ENCODE data around the gene DOK1.

The DOK1 gene

DNA sequence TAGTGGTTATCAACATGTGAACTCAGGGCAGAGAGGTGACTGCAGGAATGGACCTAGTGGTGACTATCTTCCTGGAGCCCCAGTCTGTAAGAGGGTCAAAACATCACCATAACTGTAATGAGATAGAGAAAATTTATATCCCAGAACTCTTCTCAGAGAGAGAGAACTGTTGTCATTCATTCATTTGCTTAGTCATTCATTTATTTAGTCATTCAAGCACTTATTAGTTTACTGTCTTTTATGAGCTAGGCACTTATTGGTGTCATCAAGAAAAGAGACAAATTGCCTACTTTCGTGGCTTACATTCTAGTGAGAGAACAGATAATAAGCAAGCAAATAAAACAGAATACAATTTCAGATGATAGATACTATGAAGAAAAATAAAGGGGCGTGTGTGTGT is 34.1 kb downstream of the DOK1 start:
- no peaks in the 10 kb centered on the region for H3K9me2 ChIP-seq (ENCODE audit: low read depth, low read length)
- TF ChIP-seq, protein P1, sequence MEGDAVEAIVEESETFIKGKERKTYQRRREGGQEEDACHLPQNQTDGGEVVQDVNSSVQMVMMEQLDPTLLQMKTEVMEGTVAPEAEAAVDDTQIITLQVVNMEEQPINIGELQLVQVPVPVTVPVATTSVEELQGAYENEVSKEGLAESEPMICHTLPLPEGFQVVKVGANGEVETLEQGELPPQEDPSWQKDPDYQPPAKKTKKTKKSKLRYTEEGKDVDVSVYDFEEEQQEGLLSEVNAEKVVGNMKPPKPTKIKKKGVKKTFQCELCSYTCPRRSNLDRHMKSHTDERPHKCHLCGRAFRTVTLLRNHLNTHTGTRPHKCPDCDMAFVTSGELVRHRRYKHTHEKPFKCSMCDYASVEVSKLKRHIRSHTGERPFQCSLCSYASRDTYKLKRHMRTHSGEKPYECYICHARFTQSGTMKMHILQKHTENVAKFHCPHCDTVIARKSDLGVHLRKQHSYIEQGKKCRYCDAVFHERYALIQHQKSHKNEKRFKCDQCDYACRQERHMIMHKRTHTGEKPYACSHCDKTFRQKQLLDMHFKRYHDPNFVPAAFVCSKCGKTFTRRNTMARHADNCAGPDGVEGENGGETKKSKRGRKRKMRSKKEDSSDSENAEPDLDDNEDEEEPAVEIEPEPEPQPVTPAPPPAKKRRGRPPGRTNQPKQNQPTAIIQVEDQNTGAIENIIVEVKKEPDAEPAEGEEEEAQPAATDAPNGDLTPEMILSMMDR (IDR thresholded peaks at IDR 0.05; ENCODE audit: low read length) = no peak
- TF ChIP-seq EZH2 (IDR thresholded peaks at IDR 0.05; ENCODE audit: borderline replicate concordance, low read length) = no peak
- no peaks in the 10 kb centered on the region for H3K36me3 ChIP-seq (ENCODE audit: insufficient read depth, low read length)
- H3F3A ChIP-seq (ENCODE audit: insufficient read depth, low read length) = no peaks in the 10 kb centered on the region
- no peak overlapping the region for H2AFZ ChIP-seq (ENCODE audit: low read length)
- peaks cover 8% of the 10 kb centered on the region for H3K4me1 ChIP-seq (ENCODE audit: insufficient read depth, low read length, severe bottlenecking)
- H3K4me2 ChIP-seq (ENCODE audit: low read length) = no peak overlapping the region
- H3K9me3 ChIP-seq (ENCODE audit: low read length) = no peaks in the 10 kb centered on the region
- no peak overlapping the region for H3K4me3 ChIP-seq (ENCODE audit: low read depth, low read length, poor library complexity, severe bottlenecking)
- no peaks in the 10 kb centered on the region for H3K79me2 ChIP-seq (ENCODE audit: insufficient read depth, low read length)
- H3K27me3 ChIP-seq (ENCODE audit: insufficient read depth, low read length) = no peaks in the 10 kb centered on the region
- no peak overlapping the region for H3K9ac ChIP-seq (ENCODE audit: low read length)
- no peak overlapping the region for H3K27ac ChIP-seq (ENCODE audit: low read depth, low read length, poor library complexity, severe bottlenecking)
- H4K20me1 ChIP-seq (ENCODE audit: insufficient read depth, low read length) = no peaks in the 10 kb centered on the region

DNA sequence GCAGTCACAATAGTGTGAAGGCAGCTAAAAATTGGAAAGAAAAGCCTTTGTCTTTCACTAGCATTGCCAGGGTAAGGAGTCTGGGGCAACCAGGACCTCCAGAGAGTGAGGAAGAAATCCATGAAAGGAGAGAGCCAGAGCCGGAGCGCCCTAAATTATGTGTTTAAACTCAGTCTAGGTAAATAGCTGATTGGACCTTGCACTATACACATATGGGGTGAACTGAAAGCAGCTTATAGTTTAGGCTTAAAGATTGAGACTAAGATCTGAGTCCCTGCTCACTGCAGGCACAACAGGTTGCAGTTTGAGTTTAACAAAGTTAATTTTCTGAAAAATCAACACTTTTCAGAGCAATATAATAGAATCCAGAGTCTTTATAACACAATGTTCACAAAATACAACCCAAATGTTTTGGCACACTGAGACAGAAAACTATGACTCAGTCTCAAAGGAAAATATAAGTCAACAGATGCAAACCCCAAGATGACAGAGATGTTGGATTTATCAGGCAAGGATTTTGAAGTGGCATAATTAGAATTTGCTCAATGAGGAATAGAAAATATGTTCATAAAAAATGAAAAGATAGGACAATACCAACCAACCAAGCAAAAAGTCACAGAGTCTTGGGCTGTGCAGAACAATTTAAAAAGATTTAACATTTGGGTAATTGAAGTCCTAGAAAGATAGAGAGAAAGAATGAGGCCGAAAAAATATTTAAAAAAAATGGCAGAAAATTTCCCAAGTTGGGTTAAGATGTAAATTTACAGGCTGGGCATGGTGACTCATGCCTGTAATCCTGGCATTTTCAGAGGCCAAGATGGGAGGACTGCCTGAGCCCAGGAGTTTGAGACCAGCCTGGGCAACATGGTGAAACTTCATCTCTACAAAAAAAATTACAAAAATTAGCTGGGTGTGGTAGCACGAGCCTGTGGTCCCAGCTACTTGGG is 39.6 kb downstream of the DOK1 start:
- Histone ChIP-seq H3K27ac (ENCODE audit: low read depth, low read length, poor library complexity, severe bottlenecking) (no peak overlapping the region), H3K9me3 (ENCODE audit: low read length) (no peaks in the 10 kb centered on the region), H4K20me1 (ENCODE audit: insufficient read depth, low read length) (no peaks in the 10 kb centered on the region), H3K27me3 (ENCODE audit: insufficient read depth, low read length) (no peaks in the 10 kb centered on the region; the same call in 1 of the 2 replicates), H3K4me2 (ENCODE audit: low read length) (no peak overlapping the region), H3K9ac (ENCODE audit: low read length) (no peak overlapping the region), H2AFZ (ENCODE audit: low read length) (no peak overlapping the region), H3F3A (ENCODE audit: insufficient read depth, low read length) (no peaks in the 10 kb centered on the region), H3K36me3 (ENCODE audit: insufficient read depth, low read length) (no peaks in the 10 kb centered on the region), H3K9me2 (ENCODE audit: low read depth, low read length) (no peaks in the 10 kb centered on the region), H3K4me1 (ENCODE audit: insufficient read depth, low read length, severe bottlenecking) (no peaks in the 10 kb centered on the region), H3K4me3 (ENCODE audit: low read depth, low read length, poor library complexity, severe bottlenecking) (no peak overlapping the region), H3K79me2 (ENCODE audit: insufficient read depth, low read length) (no peaks in the 10 kb centered on the region)
- TF ChIP-seq, protein P1 (IDR thresholded peaks at IDR 0.05; ENCODE audit: low read length) = no peak
- TF ChIP-seq EZH2 (IDR thresholded peaks at IDR 0.05; ENCODE audit: borderline replicate concordance, low read length) = no peak

DNA sequence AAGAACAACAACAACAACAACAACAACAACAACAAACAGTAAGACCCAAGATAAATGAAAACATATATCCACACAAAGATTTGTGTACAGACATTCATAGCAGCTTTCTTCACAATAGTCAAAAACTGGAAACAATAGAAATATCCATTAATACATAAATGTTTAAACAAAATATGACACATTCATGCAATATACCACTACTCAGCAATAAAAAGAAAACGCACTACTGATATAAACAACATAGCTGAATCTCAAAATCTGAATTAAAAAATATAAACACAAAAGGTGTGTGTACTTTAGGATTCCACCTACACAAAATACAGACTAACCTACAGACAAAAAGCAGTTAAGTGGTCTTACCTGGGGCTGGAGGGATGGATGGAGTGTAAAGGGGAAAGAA is 42.1 kb downstream of the DOK1 start:
- Histone ChIP-seq H3K79me2 (ENCODE audit: insufficient read depth, low read length) (no peaks in the 10 kb centered on the region), H4K20me1 (ENCODE audit: insufficient read depth, low read length) (no peaks in the 10 kb centered on the region), H3K27ac (ENCODE audit: low read depth, low read length, poor library complexity, severe bottlenecking) (no peak overlapping the region), H3K9me2 (ENCODE audit: low read depth, low read length) (no peaks in the 10 kb centered on the region), H3K4me1 (ENCODE audit: insufficient read depth, low read length, severe bottlenecking) (no peaks in the 10 kb centered on the region), H3K4me3 (ENCODE audit: low read depth, low read length, poor library complexity, severe bottlenecking) (no peak overlapping the region), H2AFZ (ENCODE audit: low read length) (no peak overlapping the region), H3K36me3 (ENCODE audit: insufficient read depth, low read length) (no peaks in the 10 kb centered on the region), H3K27me3 (ENCODE audit: insufficient read depth, low read length) (no peaks in the 10 kb centered on the region; the same call in 1 of the 2 replicates), H3K4me2 (ENCODE audit: low read length) (no peak overlapping the region), H3F3A (ENCODE audit: insufficient read depth, low read length) (no peaks in the 10 kb centered on the region), H3K9ac (ENCODE audit: low read length) (no peak overlapping the region), H3K9me3 (ENCODE audit: low read length) (no peaks in the 10 kb centered on the region)
- TF ChIP-seq, protein P1 (IDR thresholded peaks at IDR 0.05; ENCODE audit: low read length) = no peak
- TF ChIP-seq EZH2 (IDR thresholded peaks at IDR 0.05; ENCODE audit: borderline replicate concordance, low read length) = no peak

Data from OCI-LY1 (cell line).